ENCODE measurements around the gene WBP2NL.
A peak's percentile ranks its signal among the peaks of the same experiment; 100 is the strongest.

Gene WBP2NL

DNA sequence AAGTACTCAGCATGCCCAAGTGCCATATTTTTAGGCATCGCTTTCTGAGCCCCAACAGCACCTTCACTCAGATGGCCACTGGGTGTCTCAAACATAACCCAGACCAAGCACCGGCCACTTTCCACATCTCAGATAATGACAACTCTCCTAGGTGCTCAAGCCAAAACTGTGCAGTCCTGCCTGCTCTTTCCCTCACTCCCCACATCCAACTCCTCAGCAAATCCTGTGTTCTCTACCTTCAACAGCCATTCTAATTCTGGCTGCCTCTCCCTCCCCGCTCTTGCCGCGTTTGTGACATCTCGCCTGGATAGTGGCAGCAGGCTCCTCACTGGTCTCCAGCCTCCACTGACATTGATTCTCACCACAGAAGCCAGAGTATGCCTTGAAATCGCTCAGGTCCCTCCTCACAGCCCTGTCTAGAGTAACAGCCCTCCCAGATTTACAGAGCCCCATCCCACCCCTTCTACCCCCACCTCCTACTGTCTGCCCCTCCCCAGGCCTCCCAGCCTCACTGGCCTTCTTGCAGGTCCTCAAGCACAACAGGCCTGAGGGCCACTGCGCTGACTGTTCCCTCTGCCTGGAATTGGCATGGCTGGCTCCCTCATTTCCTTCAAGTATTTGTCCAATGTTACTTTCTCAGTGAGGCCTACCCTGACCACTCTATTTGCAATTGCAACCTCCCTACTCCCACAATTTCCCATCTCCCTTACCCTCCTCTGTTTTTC lies 74.2 kb downstream of the WBP2NL start:
- peak overlapping the region; percentile 24 for H3K27ac ChIP-seq (ENCODE audit: low read length)
- H3K9me3 ChIP-seq (ENCODE audit: control insufficient read depth in 2 of 2, low read length in 2 of 2) = no peaks in the 10 kb centered on the region
- peaks cover 5 to 15% of the 10 kb centered on the region in 2 donors for H3K36me3 ChIP-seq (ENCODE audit: control insufficient read depth in 2 of 2, insufficient read depth in 2 of 2, low read length in 2 of 2)
- H3K27me3 ChIP-seq (ENCODE audit: control insufficient read depth in 1 of 2, insufficient read depth in 2 of 2, low read length in 2 of 2) = no peaks in the 10 kb centered on the region
- H3K4me3 ChIP-seq (ENCODE audit: low read length in 2 of 2) = peak overlapping the region in 1 of 2 donors; percentile 15
- no peak overlapping the region for H3K9ac ChIP-seq (ENCODE audit: low read length in 2 of 2)
- H3K4me1 ChIP-seq (ENCODE audit: control insufficient read depth, insufficient read depth, low read length) = peaks cover 49% of the 10 kb centered on the region

DNA sequence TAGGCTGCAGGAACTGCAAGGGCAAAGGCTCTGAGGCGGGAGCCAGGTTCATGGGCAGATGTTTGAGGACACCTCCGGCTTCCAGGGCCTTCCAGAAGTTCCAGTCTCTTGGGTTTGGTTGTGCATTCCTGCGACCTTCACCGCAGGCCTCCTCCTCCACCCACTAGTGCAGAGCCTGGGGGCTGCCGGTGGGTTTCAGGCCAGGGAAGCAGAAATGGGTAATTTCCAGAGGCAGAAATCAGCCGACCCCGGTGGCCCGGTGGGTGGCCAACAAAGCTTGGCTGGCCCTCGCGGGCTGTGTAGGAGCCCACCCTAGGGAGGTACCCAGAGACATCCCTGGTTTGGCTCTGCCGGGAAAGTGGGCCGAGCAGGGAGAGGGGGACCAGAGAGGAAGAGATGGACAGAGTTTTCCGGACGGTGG lies 75.0 kb downstream of the WBP2NL start:
- Histone ChIP-seq H3K36me3 (ENCODE audit: control insufficient read depth in 2 of 2, insufficient read depth in 2 of 2, low read length in 2 of 2) (peaks cover 5 to 14% of the 10 kb centered on the region in 2 donors), H3K27ac (ENCODE audit: low read length) (peak overlapping the region; percentile 80), H3K4me1 (ENCODE audit: control insufficient read depth, insufficient read depth, low read length) (peaks cover 57% of the 10 kb centered on the region), H3K27me3 (ENCODE audit: control insufficient read depth in 1 of 2, insufficient read depth in 2 of 2, low read length in 2 of 2) (no peaks in the 10 kb centered on the region), H3K4me3 (ENCODE audit: low read length in 2 of 2) (peak overlapping the region; percentile 45 to 81), H3K9ac (ENCODE audit: low read length in 2 of 2) (peak overlapping the region; percentile 74 to 82), H3K9me3 (ENCODE audit: control insufficient read depth in 2 of 2, low read length in 2 of 2) (no peaks in the 10 kb centered on the region)

DNA sequence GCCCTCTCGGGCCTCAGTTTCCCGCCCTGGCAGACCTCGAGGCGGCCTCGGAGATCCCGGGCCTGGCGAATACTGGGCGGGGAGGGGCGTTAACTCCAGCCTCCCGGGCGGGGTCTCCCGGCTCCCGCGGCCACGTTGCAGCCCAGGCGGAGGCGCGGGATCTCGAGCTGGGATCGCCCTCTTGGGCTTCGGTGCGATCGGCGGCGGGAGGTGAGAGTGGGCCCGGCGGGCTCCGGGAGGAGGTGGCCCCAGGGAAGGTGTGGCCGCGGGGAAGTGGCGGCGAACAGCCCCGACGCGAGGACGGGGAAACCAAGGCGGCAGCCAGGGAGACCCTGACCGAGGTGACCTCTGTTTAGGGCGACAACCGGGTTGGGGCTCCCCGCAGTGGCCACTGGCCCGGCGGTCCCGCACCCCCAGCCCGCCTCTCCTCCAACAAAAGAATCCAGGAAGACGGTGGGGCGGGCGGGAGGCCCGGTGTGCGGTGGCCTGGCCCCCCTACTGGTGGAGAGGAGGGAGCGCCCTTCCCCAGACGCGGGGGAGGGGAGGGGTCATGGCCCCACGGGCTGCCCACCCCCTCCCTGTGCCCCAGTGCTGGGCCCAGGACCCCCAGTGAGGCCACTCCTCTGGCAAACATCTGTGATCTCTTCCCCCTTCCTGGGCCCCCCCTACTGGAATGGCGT lies 75.7 kb downstream of the WBP2NL start, which contains the start of gene PHETA2:
Gene PHETA2 (plus strand): TSS at position 117 of the 680 bp plus-strand sequence. CDS start 3,046 bp downstream, outside the sequence.
- Histone ChIP-seq H3K4me1 (ENCODE audit: control insufficient read depth, insufficient read depth, low read length) (peaks cover 64% of the 10 kb centered on the region), H3K4me3 (ENCODE audit: low read length in 2 of 2) (peak within 1 kb of the TSS; percentile 45 to 81), H3K27ac (ENCODE audit: low read length) (peak within 1 kb of the TSS; percentile 80), H3K9me3 (ENCODE audit: control insufficient read depth in 2 of 2, low read length in 2 of 2) (no peaks in the 10 kb centered on the region), H3K36me3 (ENCODE audit: control insufficient read depth in 2 of 2, insufficient read depth in 2 of 2, low read length in 2 of 2) (peaks cover 5 to 12% of the 10 kb centered on the region in 2 donors), H3K27me3 (ENCODE audit: control insufficient read depth in 1 of 2, insufficient read depth in 2 of 2, low read length in 2 of 2) (no peaks in the 10 kb centered on the region), H3K9ac (ENCODE audit: low read length in 2 of 2) (peak within 1 kb of the TSS; percentile 74 to 82)

DNA sequence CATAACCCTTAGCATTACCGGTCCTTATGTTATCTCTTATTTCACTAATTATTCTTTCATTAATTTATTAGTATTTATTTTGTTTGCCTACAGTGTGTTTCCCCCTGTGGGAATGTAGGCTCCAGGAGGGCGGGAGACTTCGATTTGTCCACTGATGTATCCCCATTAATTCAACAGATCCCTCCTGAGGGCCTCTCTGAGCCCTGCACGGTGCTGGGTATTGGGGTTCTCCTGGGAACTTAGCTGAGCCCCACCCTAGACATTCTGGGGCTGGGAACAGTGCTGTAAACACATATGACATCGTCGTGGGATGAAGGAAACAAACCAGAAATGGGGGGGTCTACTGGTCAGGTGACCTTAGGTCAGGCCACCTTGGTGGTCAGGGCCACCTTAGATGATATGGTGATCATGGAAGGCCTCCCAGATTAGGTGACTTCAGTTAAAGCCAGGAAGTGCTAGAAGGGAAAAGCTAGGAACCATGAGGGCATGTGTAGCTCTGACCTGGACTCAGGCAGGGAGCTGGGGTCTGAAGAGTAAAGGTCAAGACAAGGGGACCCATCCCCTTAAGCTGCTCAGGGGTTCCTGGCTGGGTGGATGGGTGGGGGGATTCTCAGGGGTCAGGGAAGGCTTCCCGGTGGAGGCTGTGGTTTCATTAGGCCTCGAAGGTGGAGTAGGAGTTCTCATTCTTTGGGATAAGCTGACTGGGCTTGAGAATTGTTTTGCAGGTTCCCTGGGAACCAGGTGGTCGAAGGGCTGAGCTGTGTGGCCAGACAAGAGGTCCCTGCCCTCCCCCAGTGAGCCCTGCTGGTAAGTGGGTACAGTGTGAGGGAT lies 76.5 kb downstream of the WBP2NL start:
- Histone ChIP-seq H3K9me3 (ENCODE audit: control insufficient read depth in 2 of 2, low read length in 2 of 2) (no peaks in the 10 kb centered on the region), H3K36me3 (ENCODE audit: control insufficient read depth in 2 of 2, insufficient read depth in 2 of 2, low read length in 2 of 2) (peaks cover 5 to 12% of the 10 kb centered on the region in 2 donors), H3K4me3 (ENCODE audit: low read length in 2 of 2) (peak overlapping the region; percentile 45 to 81), H3K9ac (ENCODE audit: low read length in 2 of 2) (peak overlapping the region; percentile 74 to 82), H3K27ac (ENCODE audit: low read length) (peak overlapping the region; percentile 80), H3K4me1 (ENCODE audit: control insufficient read depth, insufficient read depth, low read length) (peaks cover 62% of the 10 kb centered on the region), H3K27me3 (ENCODE audit: control insufficient read depth in 1 of 2, insufficient read depth in 2 of 2, low read length in 2 of 2) (no peaks in the 10 kb centered on the region)

DNA sequence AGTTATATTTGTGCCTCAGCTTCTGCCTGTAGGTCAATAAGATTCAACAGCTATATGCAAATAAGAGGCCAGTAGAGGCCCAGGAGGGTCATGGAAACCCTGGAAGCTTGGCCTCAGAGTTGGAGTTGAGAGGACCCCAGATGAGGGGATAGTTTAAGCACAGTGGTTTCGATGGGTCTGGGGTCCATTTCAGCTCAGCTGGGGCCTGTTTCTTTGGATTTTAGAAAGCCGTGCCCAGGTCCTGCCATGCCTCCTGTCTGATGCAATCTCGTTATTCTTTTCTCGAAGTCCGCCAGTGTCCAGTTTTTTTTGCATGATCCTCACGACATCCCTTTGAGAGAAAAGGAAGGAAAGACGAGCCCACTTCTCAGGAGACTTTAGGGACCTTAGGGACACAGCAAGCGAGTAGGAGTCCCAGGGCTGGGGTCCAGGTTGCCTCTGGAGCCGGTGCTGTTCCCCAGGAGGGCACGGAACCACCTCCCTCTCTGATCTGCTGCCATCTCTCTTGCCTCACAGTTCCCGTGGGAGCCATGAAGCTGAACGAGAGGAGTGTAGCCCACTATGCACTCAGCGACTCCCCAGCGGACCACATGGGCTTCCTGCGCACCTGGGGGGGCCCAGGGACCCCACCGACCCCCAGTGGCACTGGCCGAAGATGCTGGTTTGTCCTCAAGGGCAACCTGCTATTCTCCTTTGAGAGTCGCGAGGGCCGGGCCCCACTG lies 78.3 kb downstream of the WBP2NL start:
- Histone ChIP-seq H3K4me3 (ENCODE audit: low read length in 2 of 2) (no peak overlapping the region), H3K36me3 (ENCODE audit: control insufficient read depth in 2 of 2, insufficient read depth in 2 of 2, low read length in 2 of 2) (peaks cover 5 to 12% of the 10 kb centered on the region in 2 donors), H3K27ac (ENCODE audit: low read length) (peak overlapping the region; percentile 100), H3K9me3 (ENCODE audit: control insufficient read depth in 2 of 2, low read length in 2 of 2) (no peaks in the 10 kb centered on the region), H3K4me1 (ENCODE audit: control insufficient read depth, insufficient read depth, low read length) (peaks cover 56% of the 10 kb centered on the region), H3K27me3 (ENCODE audit: control insufficient read depth in 1 of 2, insufficient read depth in 2 of 2, low read length in 2 of 2) (no peaks in the 10 kb centered on the region), H3K9ac (ENCODE audit: low read length in 2 of 2) (peak overlapping the region in 1 of 2 donors; percentile 12)

DNA sequence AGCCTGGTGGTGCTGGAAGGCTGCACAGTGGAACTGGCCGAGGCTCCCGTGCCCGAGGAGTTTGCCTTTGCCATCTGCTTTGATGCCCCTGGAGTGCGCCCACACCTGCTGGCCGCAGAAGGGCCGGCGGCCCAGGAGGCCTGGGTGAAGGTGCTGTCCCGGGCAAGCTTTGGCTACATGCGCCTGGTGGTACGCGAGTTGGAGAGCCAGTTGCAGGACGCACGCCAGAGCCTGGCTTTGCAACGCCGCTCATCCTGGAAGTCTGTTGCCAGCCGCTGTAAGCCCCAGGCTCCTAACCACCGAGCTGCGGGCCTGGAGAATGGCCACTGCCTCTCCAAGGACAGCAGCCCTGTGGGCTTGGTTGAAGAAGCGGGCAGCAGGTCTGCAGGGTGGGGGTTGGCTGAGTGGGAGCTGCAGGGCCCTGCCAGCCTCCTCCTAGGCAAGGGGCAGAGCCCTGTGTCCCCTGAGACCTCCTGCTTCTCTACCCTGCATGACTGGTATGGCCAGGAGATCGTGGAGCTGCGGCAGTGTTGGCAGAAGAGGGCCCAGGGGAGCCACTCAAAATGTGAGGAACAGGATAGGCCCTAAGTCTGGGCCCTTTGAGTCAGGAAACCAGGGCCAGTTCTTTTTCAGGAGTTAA lies 79.0 kb downstream of the WBP2NL start:
- peaks cover 56% of the 10 kb centered on the region for H3K4me1 ChIP-seq (ENCODE audit: control insufficient read depth, insufficient read depth, low read length)
- H3K9me3 ChIP-seq (ENCODE audit: control insufficient read depth in 2 of 2, low read length in 2 of 2) = no peaks in the 10 kb centered on the region
- no peak overlapping the region for H3K4me3 ChIP-seq (ENCODE audit: low read length in 2 of 2)
- H3K27ac ChIP-seq (ENCODE audit: low read length) = peak overlapping the region; percentile 100
- no peaks in the 10 kb centered on the region for H3K27me3 ChIP-seq (ENCODE audit: control insufficient read depth in 1 of 2, insufficient read depth in 2 of 2, low read length in 2 of 2)
- peak overlapping the region in 1 of 2 donors; percentile 99 for H3K9ac ChIP-seq (ENCODE audit: low read length in 2 of 2)
- peaks cover 9 to 16% of the 10 kb centered on the region in 2 donors for H3K36me3 ChIP-seq (ENCODE audit: control insufficient read depth in 2 of 2, insufficient read depth in 2 of 2, low read length in 2 of 2)

Data from stomach smooth muscle (tissue), 2 donors.